Epithelial cell of prostate (primary cell): Measurements from ENCODE around the gene ADAM22.

ENCODE experiments used
- DNase-seq: peaks from one replicate; pipeline ENCODE4 v3.0.0-alpha.2; 2011; ENCODE audit warnings: low read depth, low spot score
- H3K27ac ChIP-seq: fragments of 450-650 bp; 2 replicates; pipeline ENCODE4 v1.5.1; 2017; ENCODE audit warnings: mild to moderate bottlenecking

The ADAM22 gene

GRCh38 chr7:88204525-88205110 lies 270.6 kb downstream of the ADAM22 start:
- peak overlapping the region; percentile 17 for H3K27ac ChIP-seq
- no peak for DNase-seq

- H3K27ac ChIP-seq = peak overlapping the region; percentile 17
- DNase-seq = no peak
Measured at GRCh38 chr7:88205179-88205578, 271.1 kb downstream of the ADAM22 start.

- no peak for DNase-seq
Measured at GRCh38 chr7:88206254-88206653, 272.2 kb downstream of the ADAM22 start.

GRCh38 chr7:88208521-88208920 lies 274.5 kb downstream of the ADAM22 start:
- H3K27ac ChIP-seq = no peak overlapping the region
- no peak for DNase-seq

More at GRCh38 chr7:88206254-88206653, 272.2 kb downstream of the ADAM22 start:
- no peak overlapping the region for H3K27ac ChIP-seq

- no peak overlapping the region for H3K27ac ChIP-seq
- DNase-seq = no peak
Measured at GRCh38 chr7:88212918-88213317, 278.9 kb downstream of the ADAM22 start.

GRCh38 chr7:88214456-88214855 lies 280.4 kb downstream of the ADAM22 start:
- H3K27ac ChIP-seq = no peak overlapping the region
- DNase-seq = no peak

- DNase-seq = no peak
- no peak overlapping the region for H3K27ac ChIP-seq
Measured at GRCh38 chr7:88215295-88215694, 281.2 kb downstream of the ADAM22 start.

GRCh38 chr7:88216276-88216675 lies 282.2 kb downstream of the ADAM22 start:
- DNase-seq = no peak
- no peak overlapping the region for H3K27ac ChIP-seq

GRCh38 chr7:88217675-88218428 lies 283.8 kb downstream of the ADAM22 start:
- no peak overlapping the region for H3K27ac ChIP-seq
- DNase-seq = no peak

GRCh38 chr7:88218429-88218745 lies 284.3 kb downstream of the ADAM22 start:
- H3K27ac ChIP-seq = no peak overlapping the region

GRCh38 chr7:88218836-88219605 lies 285.0 kb downstream of the ADAM22 start:
- DNase-seq = no peak
- H3K27ac ChIP-seq = peak overlapping the region; percentile 72

More at GRCh38 chr7:88218429-88218745, 284.3 kb downstream of the ADAM22 start:
- no peak for DNase-seq

GRCh38 chr7:88219781-88220747 lies 286.0 kb downstream of the ADAM22 start, which contains the start of gene SRI:
Gene SRI (minus strand): TSS chr7:88220038. CDS start chr7:88220026, 12 bp downstream.
- peak within 1 kb of the TSS; percentile 72 for H3K27ac ChIP-seq
- peak; percentile 26 for DNase-seq

GRCh38 chr7:88223265-88223664 lies 289.2 kb downstream of the ADAM22 start:
- H3K27ac ChIP-seq = no peak overlapping the region
- DNase-seq = no peak

- H3K27ac ChIP-seq = no peak overlapping the region
- DNase-seq = peak; percentile 51
Measured at GRCh38 chr7:88224601-88225275, 290.7 kb downstream of the ADAM22 start.

- peak overlapping the region; percentile 50 for H3K27ac ChIP-seq
- no peak for DNase-seq
Measured at GRCh38 chr7:88226201-88226600, 292.1 kb downstream of the ADAM22 start.

- peak; percentile 91 for DNase-seq
- H3K27ac ChIP-seq = peak overlapping the region; percentile 50
Measured at GRCh38 chr7:88226886-88227516, 292.9 kb downstream of the ADAM22 start.

- no peak for DNase-seq
- H3K27ac ChIP-seq = no peak overlapping the region
Measured at GRCh38 chr7:88229302-88229995, 295.4 kb downstream of the ADAM22 start.

GRCh38 chr7:88230646-88231045 lies 296.6 kb downstream of the ADAM22 start:
- H3K27ac ChIP-seq = no peak overlapping the region
- DNase-seq = no peak
